K562 (cell line): ENCODE data around the gene GPR42. TPM values are rescaled to one million over a fixed set of nuclear protein-coding genes. Genes with fewer than 3 reads are reported as not detected.

Experiments used
- CAMTA2 ChIP-seq: fragments of 250-450 bp; sonication (Bioruptor Pico); conservative IDR thresholded peaks from 2 replicates; pipeline ENCODE4 v1.5.1; 2022
- CBX3 ChIP-seq, 2 experiments: IDR thresholded peaks; 1 replicate in 1 of 2; 2 replicates in 1 of 2; pipeline ENCODE4 v1.6.1; 2012; ENCODE audit warnings: inconsistent platforms in 2 of 2, low read length in 2 of 2, borderline replicate concordance in 1 of 2, control low read depth in 1 of 2
- CREB1 ChIP-seq, 2 experiments: sonication (generic) in 1 of 2; formaldehyde crosslinking in 1 of 2; IDR thresholded peaks; 2 replicates each; pipeline versions ENCODE4 v1.6.1 to v1.8.0; 2012 to 2022; ENCODE audit warnings: inconsistent platforms in 1 of 2, mild to moderate bottlenecking in 1 of 2, missing genetic modification reagents in 1 of 2, moderate library complexity in 1 of 2
- DDX20 ChIP-seq: fragments of 450-650 bp; IDR thresholded peaks from 2 replicates; pipeline ENCODE4 v1.6.1; 2016; ENCODE audit warnings: missing genetic modification characterization, low read depth, mild to moderate bottlenecking, missing compliant biosample characterization, moderate library complexity
- FOS ChIP-seq: IDR thresholded peaks from 3 replicates; pipeline ENCODE4 v1.6.1; 2011; ENCODE audit not compliant: insufficient read length; ENCODE audit errors: extremely low read depth
- HDAC8 ChIP-seq: fragments of 450-650 bp; IDR thresholded peaks from 2 replicates; pipeline ENCODE4 v1.6.1; 2016; ENCODE audit warnings: mild to moderate bottlenecking, missing genetic modification characterization, moderate library complexity, missing compliant biosample characterization
- HDGF ChIP-seq: fragments of 450-650 bp; IDR thresholded peaks from 2 replicates; pipeline ENCODE4 v1.6.1; 2016
- MBD2 ChIP-seq: sonication (generic); IDR thresholded peaks from 2 replicates; pipeline ENCODE4 v1.6.1; 2016; ENCODE audit warnings: low read depth, borderline replicate concordance
- MTA1 ChIP-seq: fragments of 450-650 bp; IDR thresholded peaks from 2 replicates; pipeline ENCODE4 v1.6.1; 2017; ENCODE audit warnings: borderline replicate concordance
- OTX1 ChIP-seq: fragments of 450-650 bp; formaldehyde crosslinking; IDR thresholded peaks from 2 replicates; pipeline ENCODE4 v1.4.0; 2022; ENCODE audit warnings: mild to moderate bottlenecking
- POLR2H ChIP-seq: IDR thresholded peaks from 2 replicates; pipeline ENCODE4 v1.6.1; 2016; ENCODE audit warnings: missing genetic modification characterization, low read depth, mild to moderate bottlenecking, control low read depth, missing compliant biosample characterization, moderate library complexity
- PTBP1 ChIP-seq: fragments of 200-400 bp; formaldehyde crosslinking; IDR thresholded peaks from 2 replicates; pipeline ENCODE4 v1.6.1; 2017; ENCODE audit warnings: low read depth, low read length
- RHOXF2B ChIP-seq: fragments of 250-450 bp; sonication (Bioruptor Pico); conservative IDR thresholded peaks from 2 replicates; pipeline ENCODE4 v1.5.1; 2021
- SETDB1 ChIP-seq: IDR thresholded peaks from one replicate; pipeline ENCODE4 v1.6.1; 2012; ENCODE audit warnings: low read length, control low read depth, inconsistent platforms
- SMARCA5 ChIP-seq: fragments of 450-650 bp; IDR thresholded peaks from 2 replicates; pipeline ENCODE4 v1.6.1; 2016
- SMC3 ChIP-seq: conservative IDR thresholded peaks from 2 replicates; pipeline ENCODE4 v1.6.1; 2011; ENCODE audit warnings: low read depth, low read length, improper control_type of control experiment; ENCODE audit not compliant: insufficient read depth
- SRSF3 ChIP-seq: fragments of 200-400 bp; formaldehyde crosslinking; IDR thresholded peaks from 2 replicates; pipeline ENCODE4 v1.6.1; 2016; ENCODE audit warnings: mild to moderate bottlenecking, low read length, moderate library complexity; ENCODE audit not compliant: insufficient read depth
- ZNF140 ChIP-seq: fragments of 250-450 bp; sonication (Bioruptor Pico); IDR thresholded peaks from 2 replicates; pipeline ENCODE4 v1.8.0; 2021; ENCODE audit warnings: moderate library complexity, mild to moderate bottlenecking, inconsistent platforms
- ZNF146 ChIP-seq: IDR thresholded peaks from one replicate; pipeline ENCODE4 v1.6.1; 2018; ENCODE audit warnings: missing compliant biosample characterization; ENCODE audit not compliant: unreplicated experiment
- ZNF311 ChIP-seq: fragments of 250-450 bp; sonication (Bioruptor Pico); IDR thresholded peaks from 2 replicates; pipeline ENCODE4 v1.4.0; 2020; ENCODE audit warnings: mild to moderate bottlenecking, moderate library complexity
- polyA plus RNA-seq, 8 experiments: library from polyadenylated mRNA; depleted of rRNA in 4 of 8; stranded (reverse) in 5 of 8; unstranded in 3 of 8; fragments of >200 nt; fragmentation: Nextera tagmentation in 2 of 8; fragmentation: Illumina TruSeq in 1 of 8; extraction: Ambion mirVana in 2 of 8; extraction: Trizol in 1 of 8; gene quantifications; 2 replicates each; pipeline versions ENCODE4 v1.2.1 to v1.2.3, GENCODE V29; 2011 to 2014; ENCODE audit warnings: inconsistent platforms in 1 of 8, missing spikeins in 1 of 8
- total RNA-seq, 7 experiments: library from RNA; depleted of rRNA in 6 of 7; stranded (reverse); fragments of >200 nt in 6 of 7; fragmentation: Illumina TruSeq in 2 of 7; extraction: Trizol in 2 of 7; gene quantifications; 2 replicates each; pipeline versions ENCODE4 v1.2.1 to v1.2.3, GENCODE V29; 2011 to 2021; ENCODE audit warnings: low replicate concordance in 1 of 7
- TF ChIP-seq, protein P1 (sequence below): fragments of 450-650 bp; formaldehyde crosslinking; IDR thresholded peaks from 2 replicates; pipeline ENCODE4 v1.4.0; 2020; ENCODE audit warnings: mild to moderate bottlenecking, moderate library complexity
- TF ChIP-seq, protein P2 (sequence below): fragments of 450-650 bp; IDR thresholded peaks from 2 replicates; pipeline ENCODE4 v1.6.1; 2017; ENCODE audit warnings: antibody characterized with exemption
- TF ChIP-seq, protein P3 (sequence below): fragments of 450-650 bp; formaldehyde crosslinking; conservative IDR thresholded peaks from 2 replicates; pipeline ENCODE4 v1.4.0; 2022; ENCODE audit warnings: mild to moderate bottlenecking, missing genetic modification characterization

Gene GPR42
- total and polyA plus RNA-seq, 9 of the 15 experiments (the other 6 are each of a cell fraction or from before 2014, with no cell fraction given), result not detected

DNA sequence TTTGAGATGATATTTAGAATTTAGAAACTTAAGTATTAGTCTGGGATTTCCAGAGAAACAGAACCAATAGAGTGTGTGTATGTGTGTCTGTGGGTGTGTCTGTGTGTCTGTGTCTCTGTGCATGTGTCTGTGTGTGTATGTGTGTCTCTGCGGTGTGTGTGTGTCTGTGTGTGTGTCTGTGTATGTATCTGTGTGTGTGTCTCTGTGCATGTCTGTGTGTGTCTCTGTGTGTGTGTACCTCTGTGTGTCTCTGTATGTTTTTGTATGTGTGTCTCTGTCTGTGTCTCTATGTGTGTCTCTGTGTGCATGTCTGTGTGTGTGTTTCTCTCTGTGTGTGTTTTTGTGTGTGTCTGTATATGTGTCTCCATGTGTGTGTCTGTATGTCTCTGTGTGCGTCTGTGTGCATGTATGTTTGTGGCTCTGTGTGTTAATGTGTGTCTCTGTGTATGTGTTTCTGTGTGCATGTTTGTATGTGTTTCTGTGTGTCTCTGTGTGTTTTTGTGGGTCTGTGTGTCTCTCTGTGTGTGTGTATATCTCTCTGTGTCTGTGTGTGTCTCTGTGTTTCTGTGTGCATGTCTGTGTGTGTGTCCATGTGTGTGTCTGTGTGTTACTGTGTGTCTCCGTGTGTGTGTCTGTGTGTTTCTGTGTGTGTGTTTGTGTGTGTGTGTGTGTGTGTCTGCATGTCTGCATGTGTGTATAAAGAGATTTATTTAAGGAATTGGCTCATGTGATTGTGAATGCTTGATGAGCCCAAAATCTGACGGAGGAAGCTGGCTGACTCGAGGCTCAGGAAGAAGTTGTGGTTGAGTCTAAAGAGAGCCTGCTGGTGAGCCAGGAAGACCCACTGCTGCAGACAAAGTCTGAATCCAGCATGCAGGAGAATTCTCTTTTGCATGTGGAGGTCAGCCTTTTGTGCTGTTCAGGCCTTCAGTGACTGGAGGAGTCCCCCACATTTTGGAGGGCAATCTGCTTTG is 22.2 kb downstream of the GPR42 start (continued):
- TF ChIP-seq, protein P1, sequence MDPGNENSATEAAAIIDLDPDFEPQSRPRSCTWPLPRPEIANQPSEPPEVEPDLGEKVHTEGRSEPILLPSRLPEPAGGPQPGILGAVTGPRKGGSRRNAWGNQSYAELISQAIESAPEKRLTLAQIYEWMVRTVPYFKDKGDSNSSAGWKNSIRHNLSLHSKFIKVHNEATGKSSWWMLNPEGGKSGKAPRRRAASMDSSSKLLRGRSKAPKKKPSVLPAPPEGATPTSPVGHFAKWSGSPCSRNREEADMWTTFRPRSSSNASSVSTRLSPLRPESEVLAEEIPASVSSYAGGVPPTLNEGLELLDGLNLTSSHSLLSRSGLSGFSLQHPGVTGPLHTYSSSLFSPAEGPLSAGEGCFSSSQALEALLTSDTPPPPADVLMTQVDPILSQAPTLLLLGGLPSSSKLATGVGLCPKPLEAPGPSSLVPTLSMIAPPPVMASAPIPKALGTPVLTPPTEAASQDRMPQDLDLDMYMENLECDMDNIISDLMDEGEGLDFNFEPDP (CRISPR knock-in tag), result no peak
- TF ChIP-seq, protein P2, sequence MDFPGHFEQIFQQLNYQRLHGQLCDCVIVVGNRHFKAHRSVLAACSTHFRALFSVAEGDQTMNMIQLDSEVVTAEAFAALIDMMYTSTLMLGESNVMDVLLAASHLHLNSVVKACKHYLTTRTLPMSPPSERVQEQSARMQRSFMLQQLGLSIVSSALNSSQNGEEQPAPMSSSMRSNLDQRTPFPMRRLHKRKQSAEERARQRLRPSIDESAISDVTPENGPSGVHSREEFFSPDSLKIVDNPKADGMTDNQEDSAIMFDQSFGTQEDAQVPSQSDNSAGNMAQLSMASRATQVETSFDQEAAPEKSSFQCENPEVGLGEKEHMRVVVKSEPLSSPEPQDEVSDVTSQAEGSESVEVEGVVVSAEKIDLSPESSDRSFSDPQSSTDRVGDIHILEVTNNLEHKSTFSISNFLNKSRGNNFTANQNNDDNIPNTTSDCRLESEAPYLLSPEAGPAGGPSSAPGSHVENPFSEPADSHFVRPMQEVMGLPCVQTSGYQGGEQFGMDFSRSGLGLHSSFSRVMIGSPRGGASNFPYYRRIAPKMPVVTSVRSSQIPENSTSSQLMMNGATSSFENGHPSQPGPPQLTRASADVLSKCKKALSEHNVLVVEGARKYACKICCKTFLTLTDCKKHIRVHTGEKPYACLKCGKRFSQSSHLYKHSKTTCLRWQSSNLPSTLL, result no peak
- no peak for TF ChIP-seq MBD2
- TF ChIP-seq SMARCA5, result peak; percentile 61
- peak; percentile 94 for TF ChIP-seq HDGF
- TF ChIP-seq DDX20, result no peak
- no peak for TF ChIP-seq CREB1 (IDR thresholded peaks at IDR 0.05)
- TF ChIP-seq CREB1 (CRISPR knock-in tag; IDR thresholded peaks at IDR 0.05), result no peak
- no peak for TF ChIP-seq SMC3
- no peak for TF ChIP-seq SETDB1
- TF ChIP-seq OTX1, result peak; percentile 86
- TF ChIP-seq CBX3 (IDR thresholded peaks at IDR 0.05; ENCODE audit: borderline replicate concordance in 1 of 2, low read length in 2 of 2), result no peak
- TF ChIP-seq CAMTA2 (CRISPR knock-in tag), result no peak
- TF ChIP-seq FOS, result no peak
- TF ChIP-seq ZNF146 (CRISPR knock-in tag), result no peak
- no peak for TF ChIP-seq HDAC8 (tag)
- no peak for TF ChIP-seq ZNF140
- no peak for TF ChIP-seq PTBP1
- TF ChIP-seq SRSF3, result no peak
- TF ChIP-seq, protein P3, sequence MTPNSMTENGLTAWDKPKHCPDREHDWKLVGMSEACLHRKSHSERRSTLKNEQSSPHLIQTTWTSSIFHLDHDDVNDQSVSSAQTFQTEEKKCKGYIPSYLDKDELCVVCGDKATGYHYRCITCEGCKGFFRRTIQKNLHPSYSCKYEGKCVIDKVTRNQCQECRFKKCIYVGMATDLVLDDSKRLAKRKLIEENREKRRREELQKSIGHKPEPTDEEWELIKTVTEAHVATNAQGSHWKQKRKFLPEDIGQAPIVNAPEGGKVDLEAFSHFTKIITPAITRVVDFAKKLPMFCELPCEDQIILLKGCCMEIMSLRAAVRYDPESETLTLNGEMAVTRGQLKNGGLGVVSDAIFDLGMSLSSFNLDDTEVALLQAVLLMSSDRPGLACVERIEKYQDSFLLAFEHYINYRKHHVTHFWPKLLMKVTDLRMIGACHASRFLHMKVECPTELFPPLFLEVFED (CRISPR knock-in tag), result no peak
- TF ChIP-seq POLR2H (tag), result no peak
- TF ChIP-seq MTA1, result no peak
- TF ChIP-seq RHOXF2B (CRISPR knock-in tag), result no peak
- TF ChIP-seq ZNF311 (CRISPR knock-in tag), result no peak
